ENCODE results near the gene BCAS3.

The BCAS3 gene

DNA sequence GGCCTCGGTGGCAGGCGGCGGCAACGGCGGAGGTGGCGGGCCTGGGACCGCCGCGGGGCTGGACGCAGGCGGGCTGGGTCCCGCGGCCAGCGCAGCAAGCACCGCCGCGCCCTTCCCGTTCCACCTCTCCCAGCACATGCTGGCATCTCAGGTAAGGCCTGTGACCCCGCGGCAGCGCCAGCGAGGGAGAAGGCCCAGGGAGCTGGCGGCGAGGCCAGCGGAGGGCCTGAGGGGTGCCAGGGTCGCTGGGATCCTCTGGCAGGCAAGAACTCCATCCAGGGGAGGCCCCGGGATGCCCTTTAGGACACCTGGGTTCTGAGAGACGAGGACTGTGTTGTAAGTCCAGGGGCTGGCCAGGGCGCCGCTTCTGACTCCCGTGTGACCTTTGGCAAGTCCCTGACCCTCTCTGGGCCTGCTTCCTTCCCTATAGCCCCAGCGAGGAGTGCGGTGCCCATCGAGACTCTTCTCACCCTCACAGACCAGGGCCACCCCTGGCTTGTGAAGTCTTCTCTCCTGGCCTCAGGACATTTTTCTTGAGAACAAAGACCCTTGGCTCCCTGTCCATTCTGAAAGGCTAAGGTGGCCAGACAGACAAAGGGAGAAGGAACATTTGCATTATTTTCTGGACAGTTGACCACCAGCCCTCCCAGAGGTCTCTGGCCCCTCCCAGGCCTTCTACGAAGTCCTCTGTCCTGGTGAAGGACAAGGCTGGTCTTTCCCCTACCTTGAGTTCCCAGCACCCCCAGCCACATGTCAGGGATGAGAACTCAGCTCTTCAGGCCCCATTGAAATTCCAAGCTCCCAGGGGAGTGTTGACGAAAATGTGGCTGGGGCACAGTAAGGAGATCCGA, 728.3 kb downstream of the BCAS3 start:
- no peak overlapping the region for H3K4me2 ChIP-seq
- no peaks in the 10 kb centered on the region for H3K36me3 ChIP-seq
- H3K9me3 ChIP-seq, result no peaks in the 10 kb centered on the region; the same call in 1 of the 2 replicates
- peak overlapping the region; percentile 53; the same call in 1 of the 2 replicates for H3K4me3 ChIP-seq
- H3K4me1 ChIP-seq, result peaks cover 44% of the 10 kb centered on the region
- no peak for TF ChIP-seq Cebpa-rat (IDR thresholded peaks at IDR 0.05)
- H3K27me3 ChIP-seq, result peaks cover 100% of the 10 kb centered on the region
- H4K20me1 ChIP-seq, result peaks cover 92% of the 10 kb centered on the region
- H3K9ac ChIP-seq, result no peak overlapping the region
- no peak overlapping the region for H3K27ac ChIP-seq

DNA sequence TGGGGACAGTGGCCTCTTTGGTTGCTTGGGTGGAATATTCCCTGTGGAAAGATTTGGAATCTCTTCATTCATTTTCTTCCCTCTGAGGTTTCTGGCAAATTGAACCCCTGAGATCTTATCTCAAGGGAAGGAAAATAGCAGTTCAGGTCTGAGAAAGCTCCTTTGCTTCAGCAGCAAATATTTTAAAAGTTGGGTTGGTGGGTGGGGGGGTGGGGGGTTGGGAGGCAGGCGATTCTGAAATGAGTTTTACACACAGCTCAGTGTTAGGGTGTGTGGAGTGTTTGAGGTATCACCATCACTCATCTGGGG, 728.8 kb downstream of the BCAS3 start:
- H3K9me3 ChIP-seq, result no peaks in the 10 kb centered on the region; the same call in 1 of the 2 replicates
- no peak for TF ChIP-seq Cebpa-rat (IDR thresholded peaks at IDR 0.05)
- H3K27me3 ChIP-seq, result peaks cover 100% of the 10 kb centered on the region
- no peaks in the 10 kb centered on the region for H3K36me3 ChIP-seq
- H3K4me3 ChIP-seq, result no peak overlapping the region
- peaks cover 49% of the 10 kb centered on the region for H3K4me1 ChIP-seq
- peaks cover 86% of the 10 kb centered on the region for H4K20me1 ChIP-seq
- H3K9ac ChIP-seq, result no peak overlapping the region
- H3K4me2 ChIP-seq, result no peak overlapping the region
- H3K27ac ChIP-seq, result no peak overlapping the region

DNA sequence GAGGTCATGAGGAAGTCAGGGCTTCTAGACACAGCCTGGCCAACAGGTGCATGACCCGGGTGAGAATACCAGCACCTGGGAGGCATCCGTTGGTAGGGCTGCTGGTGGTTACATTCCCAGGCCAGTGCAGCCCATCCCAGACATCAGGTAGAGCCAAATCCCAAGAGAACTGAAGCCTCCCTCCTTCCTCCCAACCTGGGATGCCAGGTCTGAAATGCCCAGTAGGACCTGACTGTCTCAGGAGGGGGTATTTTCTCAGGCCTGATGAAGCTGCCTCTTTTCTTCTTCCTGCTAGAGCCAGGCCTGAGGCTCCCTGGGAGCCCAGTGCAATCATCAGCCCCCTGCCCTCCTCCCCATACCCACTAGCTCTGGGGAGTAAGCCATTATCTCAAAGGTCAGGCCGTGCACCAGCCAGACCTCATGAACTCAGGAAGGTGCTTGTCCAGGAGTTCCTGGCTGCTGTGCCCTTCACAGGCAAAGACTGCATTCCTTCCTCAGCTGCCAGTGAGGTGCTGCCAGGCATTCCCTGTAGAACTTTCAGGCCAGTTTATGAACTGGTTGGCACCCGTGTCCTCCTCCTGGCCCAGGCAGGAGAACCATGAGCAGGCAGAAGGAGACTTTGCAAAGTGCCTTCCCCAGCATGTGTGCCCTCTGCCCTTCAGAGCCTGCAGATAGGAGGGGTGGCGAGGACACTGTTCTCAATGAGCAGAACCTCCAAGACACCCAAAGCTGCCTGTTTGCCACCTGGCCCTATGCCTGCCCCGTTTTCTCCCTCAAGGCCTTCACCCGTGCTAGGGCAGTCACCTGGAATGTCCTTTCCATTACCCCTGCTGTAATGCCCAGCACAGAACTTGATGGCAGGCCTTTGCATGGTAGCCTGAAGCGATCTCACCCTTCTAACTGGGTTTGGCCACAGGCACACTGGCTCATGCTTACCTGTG, 729.6 kb downstream of the BCAS3 start:
- H3K9ac ChIP-seq, result no peak overlapping the region
- TF ChIP-seq Cebpa-rat (IDR thresholded peaks at IDR 0.05), result no peak
- no peak overlapping the region for H3K27ac ChIP-seq
- H3K27me3 ChIP-seq, result peaks cover 100% of the 10 kb centered on the region
- H3K4me1 ChIP-seq, result peaks cover 54% of the 10 kb centered on the region
- H4K20me1 ChIP-seq, result peaks cover 79% of the 10 kb centered on the region
- H3K36me3 ChIP-seq, result no peaks in the 10 kb centered on the region
- H3K9me3 ChIP-seq, result no peaks in the 10 kb centered on the region; the same call in 1 of the 2 replicates
- no peak overlapping the region for H3K4me2 ChIP-seq
- no peak overlapping the region for H3K4me3 ChIP-seq

DNA sequence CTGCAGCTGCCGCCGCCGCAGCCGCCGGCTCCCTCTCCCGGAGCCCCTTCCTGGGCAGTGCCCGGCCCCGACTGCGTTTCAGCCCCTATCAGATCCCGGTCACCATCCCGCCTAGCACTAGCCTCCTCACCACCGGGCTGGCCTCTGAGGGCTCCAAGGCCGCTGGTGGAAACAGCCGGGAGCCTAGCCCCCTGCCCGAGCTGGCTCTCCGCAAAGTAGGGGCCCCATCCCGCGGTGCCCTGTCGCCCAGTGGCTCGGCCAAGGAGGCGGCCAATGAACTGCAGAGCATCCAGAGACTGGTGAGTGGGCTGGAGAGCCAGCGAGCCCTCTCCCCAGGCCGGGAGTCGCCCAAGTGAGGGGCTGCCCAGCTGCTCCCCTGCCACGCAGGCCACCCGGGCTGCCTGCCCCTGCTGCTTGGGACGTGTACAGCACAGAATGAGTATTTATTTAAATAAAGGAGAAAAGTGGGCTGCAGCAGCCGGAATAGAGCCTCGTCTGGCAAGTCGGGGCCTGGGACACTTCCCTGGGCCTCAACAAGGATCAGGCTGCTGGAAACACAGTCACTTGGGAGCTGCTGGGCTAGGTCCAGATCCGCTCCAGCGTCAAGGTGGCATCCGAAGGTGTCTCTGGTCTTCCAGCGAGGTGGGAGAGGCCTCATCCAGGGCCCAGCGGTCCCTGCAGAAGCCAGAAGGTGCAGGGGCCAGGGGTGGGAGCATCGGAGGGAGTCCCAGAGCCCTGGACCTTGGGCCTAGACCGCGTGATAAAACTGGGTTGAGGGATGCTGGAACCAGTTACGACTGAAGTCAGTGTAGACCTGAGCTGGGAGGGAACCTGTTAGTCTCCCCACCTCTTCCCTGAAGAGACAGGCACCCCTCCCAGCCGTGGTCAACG, 730.7 kb downstream of the BCAS3 start:
- H4K20me1 ChIP-seq, result peaks cover 67% of the 10 kb centered on the region
- no peak for TF ChIP-seq Cebpa-rat (IDR thresholded peaks at IDR 0.05)
- H3K27ac ChIP-seq, result no peak overlapping the region
- H3K27me3 ChIP-seq, result peaks cover 100% of the 10 kb centered on the region
- H3K4me1 ChIP-seq, result peaks cover 54% of the 10 kb centered on the region
- H3K9me3 ChIP-seq, result no peaks in the 10 kb centered on the region; the same call in 1 of the 2 replicates
- H3K4me3 ChIP-seq, result peak overlapping the region; percentile 67
- H3K9ac ChIP-seq, result no peak overlapping the region
- H3K4me2 ChIP-seq, result peak overlapping the region; percentile 97
- H3K36me3 ChIP-seq, result no peaks in the 10 kb centered on the region

DNA sequence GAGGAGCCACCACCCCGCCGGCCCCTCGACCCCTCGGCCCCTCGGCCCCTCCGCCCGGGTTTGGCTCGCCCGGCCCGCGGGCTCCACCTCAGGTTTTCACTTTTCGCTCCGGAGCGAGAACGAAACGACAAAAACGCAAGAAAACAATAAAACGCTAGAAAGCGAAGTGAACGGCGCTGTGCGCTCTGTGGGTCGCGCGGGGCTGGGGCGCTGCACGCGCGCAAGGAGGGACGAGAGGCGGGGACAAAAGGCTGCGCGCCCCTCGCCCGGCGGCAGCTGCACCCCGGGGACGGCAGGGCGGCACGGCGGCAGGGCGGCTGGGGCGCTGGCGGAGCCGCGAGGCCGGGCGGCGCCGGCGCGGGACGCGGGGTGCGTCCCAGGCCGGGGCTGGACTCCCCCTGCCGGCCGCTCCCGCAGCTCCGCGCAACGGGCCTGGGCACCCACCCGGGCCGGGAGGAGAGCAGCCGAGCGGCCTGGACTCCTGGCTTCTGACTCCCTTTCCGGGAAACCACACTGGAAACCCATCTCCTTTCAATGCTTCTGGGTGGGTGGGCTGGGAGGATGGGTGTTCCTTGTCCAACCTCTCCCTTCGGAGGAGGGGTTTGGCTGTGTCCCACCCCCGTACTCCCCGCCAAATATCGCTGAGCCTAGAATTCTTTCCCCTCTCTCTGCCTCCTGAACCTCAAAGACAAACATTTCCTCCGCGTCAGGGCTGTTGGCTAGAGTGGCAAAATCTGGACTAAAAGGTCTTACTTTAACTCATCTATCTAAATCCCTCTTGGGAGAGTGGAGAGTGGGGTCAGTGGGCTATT, 731.9 kb downstream of the BCAS3 start:
- H4K20me1 ChIP-seq, result peaks cover 56% of the 10 kb centered on the region
- peak overlapping the region; percentile 68 for H3K4me3 ChIP-seq
- H3K9ac ChIP-seq, result no peak overlapping the region
- H3K27ac ChIP-seq, result no peak overlapping the region
- H3K27me3 ChIP-seq, result peaks cover 94% of the 10 kb centered on the region
- no peaks in the 10 kb centered on the region; the same call in 1 of the 2 replicates for H3K9me3 ChIP-seq
- H3K4me2 ChIP-seq, result peak overlapping the region; percentile 97
- no peak for TF ChIP-seq Cebpa-rat (IDR thresholded peaks at IDR 0.05)
- H3K4me1 ChIP-seq, result peaks cover 45% of the 10 kb centered on the region
- no peaks in the 10 kb centered on the region for H3K36me3 ChIP-seq

DNA sequence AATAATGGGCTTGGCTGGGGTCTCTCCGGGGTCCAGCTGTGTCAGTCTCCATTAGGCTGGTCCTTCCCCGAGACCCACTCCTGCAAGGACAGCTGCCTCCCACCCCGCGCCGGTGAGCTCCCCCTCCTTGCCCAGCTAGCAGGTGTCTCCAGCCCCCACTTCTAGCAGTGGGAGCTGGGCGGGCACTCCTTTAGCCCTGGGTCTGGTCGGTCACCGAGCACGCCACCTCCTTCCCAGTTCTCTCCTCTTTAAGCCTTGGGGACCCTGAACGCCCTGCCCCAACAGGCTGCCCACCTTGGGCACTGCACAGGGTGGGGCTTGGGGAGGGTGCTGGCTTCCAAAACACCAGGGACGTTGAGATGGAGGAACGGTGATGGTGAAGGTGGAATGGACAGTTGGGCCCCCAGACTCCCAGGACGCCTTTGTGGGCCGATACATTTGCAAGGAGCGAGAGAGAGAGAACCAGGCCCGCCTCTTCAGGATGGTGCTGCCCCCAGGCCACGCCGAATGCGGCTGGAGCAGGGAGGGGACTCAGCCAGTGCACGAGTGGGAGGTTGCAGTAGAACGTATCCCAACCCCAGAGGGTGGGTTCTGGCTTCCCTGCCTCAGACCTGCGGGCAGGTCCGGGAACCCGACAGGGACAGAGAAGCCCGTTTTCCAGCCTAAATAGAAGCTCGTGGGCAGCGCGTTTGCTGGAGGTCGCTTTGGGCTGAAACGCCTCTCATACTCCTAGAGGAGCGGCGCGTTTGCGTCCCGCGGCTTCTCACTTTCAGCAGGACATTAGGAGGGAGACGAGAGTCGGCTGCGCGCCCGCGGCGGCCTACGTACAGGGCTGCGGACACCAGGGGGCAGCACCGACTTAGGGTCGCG, 732.7 kb downstream of the BCAS3 start:
- Histone ChIP-seq H3K4me3 (peak overlapping the region; percentile 68), H3K4me2 (peak overlapping the region; percentile 97), H3K4me1 (peaks cover 36% of the 10 kb centered on the region), H3K27ac (no peak overlapping the region), H3K36me3 (no peaks in the 10 kb centered on the region), H4K20me1 (peaks cover 47% of the 10 kb centered on the region), H3K9ac (no peak overlapping the region), H3K27me3 (peaks cover 90% of the 10 kb centered on the region), H3K9me3 (no peaks in the 10 kb centered on the region; the same call in 1 of the 2 replicates)
- no peak for TF ChIP-seq Cebpa-rat (IDR thresholded peaks at IDR 0.05)

DNA sequence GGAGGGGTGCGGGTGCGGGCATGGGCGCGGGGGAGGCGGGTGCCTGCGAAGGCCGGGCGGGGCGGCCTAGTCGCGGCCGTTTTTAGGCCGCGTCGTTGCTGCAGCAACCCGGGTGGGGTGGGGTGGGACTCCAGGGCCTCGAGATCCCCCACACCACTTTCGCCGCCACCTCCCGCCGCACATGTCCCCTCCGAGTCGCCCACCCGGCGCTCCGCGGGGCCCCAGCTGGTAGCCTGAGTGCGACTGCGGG, 733.3 kb downstream of the BCAS3 start:
- 0 out of 2 replicates have a peak overlapping the region, but pooled peaks have one; percentile 5 for H3K9ac ChIP-seq

More for the DNA sequence above, 733.3 kb downstream of the BCAS3 start:
- H3K36me3 ChIP-seq, result no peaks in the 10 kb centered on the region
- H3K4me1 ChIP-seq, result peaks cover 38% of the 10 kb centered on the region
- peaks cover 42% of the 10 kb centered on the region for H4K20me1 ChIP-seq
- peak overlapping the region; percentile 97 for H3K4me2 ChIP-seq
- no peaks in the 10 kb centered on the region; the same call in 1 of the 2 replicates for H3K9me3 ChIP-seq
- peaks cover 84% of the 10 kb centered on the region for H3K27me3 ChIP-seq
- H3K27ac ChIP-seq, result 0 out of 2 replicates have a peak overlapping the region, but pooled peaks have one; percentile 0
- H3K4me3 ChIP-seq, result peak overlapping the region; percentile 68
- TF ChIP-seq Cebpa-rat (IDR thresholded peaks at IDR 0.05), result no peak

Measured in BLaER1 (cell line).